ENCODE data around the gene CAPZB.

Gene CAPZB

GRCh38 chr1:19411612-19412011 is 73.7 kb downstream of the CAPZB start:
- Histone ChIP-seq H3K4me3 (ENCODE audit: low read length) (no peak overlapping the region), H3K79me2 (ENCODE audit: low read length) (peaks cover 82% of the 10 kb centered on the region), H3K9me3 (replicated peaks; ENCODE audit: insufficient read depth, low read length) (no peaks in the 10 kb centered on the region), H2AFZ (ENCODE audit: low read length) (no peak overlapping the region), H3K4me1 (ENCODE audit: low read length) (no peaks in the 10 kb centered on the region), H3K36me3 (replicated peaks; ENCODE audit: insufficient read depth, low read length) (no peaks in the 10 kb centered on the region), H3K9ac (ENCODE audit: low read length) (no peak overlapping the region), H3F3A (ENCODE audit: insufficient read depth, low read length) (no peaks in the 10 kb centered on the region), H3K27ac (ENCODE audit: low read length) (no peak overlapping the region), H3K9me2 (replicated peaks; ENCODE audit: insufficient read depth, low read length) (no peaks in the 10 kb centered on the region), H3K27me3 (replicated peaks; ENCODE audit: insufficient read depth, low read length) (no peaks in the 10 kb centered on the region), H3K4me2 (ENCODE audit: low read depth, low read length) (no peak overlapping the region), H4K20me1 (ENCODE audit: insufficient read depth, low read length) (no peaks in the 10 kb centered on the region)
- no peak for DNase-seq
- TF ChIP-seq EZH2phosphoT487 (IDR thresholded peaks at IDR 0.05; ENCODE audit: low read length) (no peak), CTCF (IDR thresholded peaks at IDR 0.05; ENCODE audit: low read length) (no peak), EZH2 (optimal IDR thresholded peaks at IDR 0.05; ENCODE audit: low read depth, low read length) (no peak)

- no peaks in the 10 kb centered on the region for H3K36me3 ChIP-seq (replicated peaks; ENCODE audit: insufficient read depth, low read length)
- no peaks in the 10 kb centered on the region for H3K9me3 ChIP-seq (replicated peaks; ENCODE audit: insufficient read depth, low read length)
- no peaks in the 10 kb centered on the region for H4K20me1 ChIP-seq (ENCODE audit: insufficient read depth, low read length)
- no peak overlapping the region for H2AFZ ChIP-seq (ENCODE audit: low read length)
- H3K9ac ChIP-seq (ENCODE audit: low read length) = no peak overlapping the region
- no peaks in the 10 kb centered on the region for H3F3A ChIP-seq (ENCODE audit: insufficient read depth, low read length)
- H3K79me2 ChIP-seq (ENCODE audit: low read length) = peaks cover 82% of the 10 kb centered on the region
- H3K4me1 ChIP-seq (ENCODE audit: low read length) = no peaks in the 10 kb centered on the region
- H3K4me2 ChIP-seq (ENCODE audit: low read depth, low read length) = no peak overlapping the region
- DNase-seq = no peak
- H3K27ac ChIP-seq (ENCODE audit: low read length) = no peak overlapping the region
- H3K27me3 ChIP-seq (replicated peaks; ENCODE audit: insufficient read depth, low read length) = no peaks in the 10 kb centered on the region
- no peak overlapping the region for H3K4me3 ChIP-seq (ENCODE audit: low read length)
- TF ChIP-seq EZH2 (optimal IDR thresholded peaks at IDR 0.05; ENCODE audit: low read depth, low read length) (no peak), EZH2phosphoT487 (IDR thresholded peaks at IDR 0.05; ENCODE audit: low read length) (no peak), CTCF (IDR thresholded peaks at IDR 0.05; ENCODE audit: low read length) (no peak)
- H3K9me2 ChIP-seq (replicated peaks; ENCODE audit: insufficient read depth, low read length) = no peaks in the 10 kb centered on the region
Observed at GRCh38 chr1:19410393-19410792, 74.9 kb downstream of the CAPZB start.

GRCh38 chr1:19409477-19410341 is 75.6 kb downstream of the CAPZB start:
- Histone ChIP-seq H3K79me2 (ENCODE audit: low read length) (peaks cover 82% of the 10 kb centered on the region), H2AFZ (ENCODE audit: low read length) (no peak overlapping the region), H3K27me3 (replicated peaks; ENCODE audit: insufficient read depth, low read length) (no peaks in the 10 kb centered on the region), H3K9me2 (replicated peaks; ENCODE audit: insufficient read depth, low read length) (no peaks in the 10 kb centered on the region), H3K9me3 (replicated peaks; ENCODE audit: insufficient read depth, low read length) (no peaks in the 10 kb centered on the region), H4K20me1 (ENCODE audit: insufficient read depth, low read length) (no peaks in the 10 kb centered on the region), H3K9ac (ENCODE audit: low read length) (no peak overlapping the region), H3F3A (ENCODE audit: insufficient read depth, low read length) (no peaks in the 10 kb centered on the region), H3K4me1 (ENCODE audit: low read length) (no peaks in the 10 kb centered on the region), H3K36me3 (replicated peaks; ENCODE audit: insufficient read depth, low read length) (no peaks in the 10 kb centered on the region), H3K27ac (ENCODE audit: low read length) (no peak overlapping the region), H3K4me3 (ENCODE audit: low read length) (no peak overlapping the region), H3K4me2 (ENCODE audit: low read depth, low read length) (no peak overlapping the region)
- TF ChIP-seq EZH2phosphoT487 (IDR thresholded peaks at IDR 0.05; ENCODE audit: low read length) (no peak), CTCF (IDR thresholded peaks at IDR 0.05; ENCODE audit: low read length) (no peak), EZH2 (optimal IDR thresholded peaks at IDR 0.05; ENCODE audit: low read depth, low read length) (no peak)
- DNase-seq = no peak
